CD4-positive, alpha-beta T cell treated with Interleukin-17A for 1 hour (primary cell): ENCODE results near the gene TXN2.

Experiments
- DNase-seq: peaks from one replicate; pipeline ENCODE4 v3.0.0-alpha.2; 2020

TXN2 gene

DNA sequence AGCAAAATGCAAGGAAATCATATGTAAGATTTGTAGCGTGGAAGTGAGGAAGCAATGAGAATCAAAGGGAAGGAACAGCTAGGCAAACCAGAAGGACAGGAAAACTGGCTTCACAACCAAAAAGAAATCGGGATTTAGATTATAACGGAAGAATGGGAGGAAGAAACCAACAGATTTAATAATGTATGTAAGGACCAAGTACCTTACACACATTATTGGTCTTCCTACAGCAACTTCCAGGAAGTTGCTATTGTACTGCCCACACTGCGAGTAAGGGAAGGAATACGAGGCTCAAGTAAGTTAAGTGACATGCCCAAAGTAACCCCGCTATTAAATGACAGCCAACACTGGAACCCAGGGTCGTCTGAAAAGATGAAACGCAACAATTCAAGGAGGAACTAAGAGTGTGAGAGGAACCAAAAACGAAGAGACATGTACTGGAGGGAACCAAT lies 473 bp downstream of the TXN2 start:
- DNase-seq: no peak

GRCh38 chr22:36478966-36479365 lies 2.5 kb downstream of the TXN2 start:
- DNase-seq: no peak

DNA sequence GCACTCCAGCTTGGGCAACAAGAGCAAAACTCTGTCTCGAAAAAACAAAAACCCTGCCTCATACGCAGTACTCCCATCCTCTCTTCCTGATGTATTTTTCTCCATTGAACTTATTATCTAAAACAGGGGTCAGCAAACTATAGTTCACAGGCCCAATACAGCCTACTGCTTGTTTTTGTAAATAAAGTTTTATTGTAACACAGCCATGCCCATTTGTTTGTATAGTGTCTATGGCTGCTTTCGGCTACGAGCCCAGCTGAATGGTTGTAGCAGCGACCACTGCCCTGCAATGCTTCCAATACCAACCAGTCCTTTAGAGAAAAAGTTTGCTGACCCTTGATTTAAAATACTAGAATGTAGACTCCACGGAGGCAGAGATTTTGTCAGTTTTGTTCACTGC lies 6.1 kb downstream of the TXN2 start:
- no peak for DNase-seq

DNA sequence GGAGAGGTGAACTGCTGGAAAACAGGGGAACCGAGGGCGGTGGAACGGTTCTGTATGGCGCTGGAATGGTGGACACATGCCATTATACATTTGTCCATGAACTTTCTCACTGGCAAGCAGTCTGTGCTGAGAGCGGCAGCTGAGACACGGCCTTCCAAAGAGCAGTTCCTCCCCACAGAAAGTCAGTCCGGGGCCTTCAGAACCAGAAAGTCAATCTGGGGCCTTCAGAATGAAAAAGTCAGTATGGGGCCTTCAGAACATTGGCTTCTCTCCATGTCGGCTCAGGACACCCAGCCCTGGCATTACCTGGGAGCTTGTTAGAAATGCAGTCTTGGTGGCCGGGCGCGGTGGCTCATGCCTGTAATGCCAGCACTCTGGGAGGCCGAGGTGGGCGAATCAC lies 8.8 kb downstream of the TXN2 start:
- no peak for DNase-seq

DNA sequence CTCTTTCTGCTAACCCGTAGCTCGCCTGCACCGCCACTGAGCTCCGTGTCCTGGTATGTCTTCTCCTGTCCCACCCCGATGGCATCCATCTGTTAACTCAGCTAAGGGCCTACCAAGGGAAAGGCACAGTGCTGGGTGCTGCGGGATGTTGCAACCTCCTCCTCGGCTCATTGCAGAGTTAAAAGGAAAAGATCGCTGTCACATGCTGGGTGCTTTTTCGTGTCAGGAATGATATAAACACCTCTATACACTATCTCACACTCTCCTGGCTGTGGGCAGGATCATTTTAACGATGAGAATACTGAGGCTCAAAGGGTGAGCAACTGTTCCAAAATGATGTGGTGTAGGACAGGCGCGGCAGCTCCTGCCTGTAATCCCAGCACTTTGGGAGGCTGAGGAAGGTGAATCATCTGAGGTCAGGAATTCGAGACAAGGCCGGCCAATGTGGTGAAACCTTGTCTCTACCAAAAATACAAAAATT lies 10.1 kb downstream of the TXN2 start:
- DNase-seq: no peak

DNA sequence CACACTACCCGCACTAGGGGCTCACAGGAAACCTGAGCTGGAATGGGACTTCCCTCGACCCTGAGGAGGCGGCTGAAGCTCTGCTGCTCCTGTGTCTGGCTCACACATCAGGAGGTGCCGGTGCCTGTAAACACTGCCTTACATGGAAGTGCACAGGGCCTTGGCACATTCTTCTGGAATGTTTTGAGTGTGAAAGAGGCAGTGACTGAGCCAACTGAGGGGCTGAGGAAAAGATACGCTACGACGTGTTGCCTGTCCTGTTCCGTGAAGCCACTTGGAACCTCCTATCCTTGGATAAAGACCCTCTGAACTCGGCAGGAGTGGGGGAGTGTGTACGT lies 10.5 kb downstream of the TXN2 start:
- DNase-seq: no peak

GRCh38 chr22:36470162-36470993 lies 11.1 kb downstream of the TXN2 start:
- peak; percentile 91 for DNase-seq

GRCh38 chr22:36469094-36469710 lies 12.2 kb downstream of the TXN2 start:
- DNase-seq: no peak

DNA sequence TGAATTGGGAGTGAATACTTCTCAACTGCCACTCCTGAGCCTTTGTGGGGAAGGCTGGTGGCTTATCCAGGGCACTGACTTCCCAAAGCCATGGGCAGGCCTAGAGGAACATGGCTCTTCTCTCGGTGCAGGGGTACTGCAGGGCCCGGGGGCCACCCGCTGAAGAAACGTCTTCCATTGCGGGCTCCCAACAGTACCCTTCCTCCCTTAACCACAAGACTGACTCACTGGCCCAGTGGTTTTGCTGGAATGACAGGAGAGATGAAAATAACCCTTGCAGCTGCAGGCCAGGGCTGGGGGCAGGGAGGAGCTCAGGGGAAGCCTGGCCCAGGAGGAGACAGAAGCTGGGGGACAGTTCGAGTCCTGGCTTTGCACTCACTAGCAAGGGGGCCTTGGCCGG lies 13.5 kb downstream of the TXN2 start:
- no peak for DNase-seq

DNA sequence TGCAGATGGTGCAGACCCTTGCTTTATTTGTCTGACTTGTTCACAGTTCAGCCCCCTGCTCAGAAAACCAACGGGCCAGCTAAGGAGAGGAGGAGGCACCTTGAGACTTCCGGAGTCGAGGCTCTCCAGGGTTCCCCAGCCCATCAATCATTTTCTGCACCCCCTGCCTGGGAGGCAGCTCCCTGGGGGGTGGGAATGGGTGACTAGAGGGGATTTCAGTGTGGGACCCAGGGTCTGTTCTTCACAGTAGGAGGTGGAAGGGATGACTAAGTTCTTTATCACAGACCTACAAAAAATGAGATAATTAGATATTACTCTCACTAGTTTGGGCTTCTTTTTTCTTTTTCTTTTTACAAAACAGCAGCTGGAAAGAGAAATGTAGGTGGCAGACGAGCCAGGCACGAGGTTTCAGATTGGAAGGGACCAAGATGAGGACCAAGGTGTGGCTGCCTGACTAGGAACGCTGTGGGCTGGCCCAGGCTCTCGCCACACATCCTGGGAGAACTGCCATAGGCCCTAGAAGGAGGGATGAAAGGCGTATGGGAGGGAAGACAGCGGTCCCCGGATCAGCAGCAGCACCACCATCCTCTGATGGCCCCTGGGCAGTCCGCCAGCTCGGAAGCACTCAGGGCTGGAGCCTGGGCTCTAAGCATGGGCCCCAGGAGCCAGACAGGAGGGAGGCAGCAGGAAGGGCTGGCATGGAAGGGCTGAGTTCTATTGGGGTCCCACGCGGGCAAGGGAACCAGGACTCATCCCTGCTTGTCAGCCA lies 14.2 kb downstream of the TXN2 start:
- DNase-seq: no peak

GRCh38 chr22:36466258-36466657 lies 15.2 kb downstream of the TXN2 start:
- no peak for DNase-seq

DNA sequence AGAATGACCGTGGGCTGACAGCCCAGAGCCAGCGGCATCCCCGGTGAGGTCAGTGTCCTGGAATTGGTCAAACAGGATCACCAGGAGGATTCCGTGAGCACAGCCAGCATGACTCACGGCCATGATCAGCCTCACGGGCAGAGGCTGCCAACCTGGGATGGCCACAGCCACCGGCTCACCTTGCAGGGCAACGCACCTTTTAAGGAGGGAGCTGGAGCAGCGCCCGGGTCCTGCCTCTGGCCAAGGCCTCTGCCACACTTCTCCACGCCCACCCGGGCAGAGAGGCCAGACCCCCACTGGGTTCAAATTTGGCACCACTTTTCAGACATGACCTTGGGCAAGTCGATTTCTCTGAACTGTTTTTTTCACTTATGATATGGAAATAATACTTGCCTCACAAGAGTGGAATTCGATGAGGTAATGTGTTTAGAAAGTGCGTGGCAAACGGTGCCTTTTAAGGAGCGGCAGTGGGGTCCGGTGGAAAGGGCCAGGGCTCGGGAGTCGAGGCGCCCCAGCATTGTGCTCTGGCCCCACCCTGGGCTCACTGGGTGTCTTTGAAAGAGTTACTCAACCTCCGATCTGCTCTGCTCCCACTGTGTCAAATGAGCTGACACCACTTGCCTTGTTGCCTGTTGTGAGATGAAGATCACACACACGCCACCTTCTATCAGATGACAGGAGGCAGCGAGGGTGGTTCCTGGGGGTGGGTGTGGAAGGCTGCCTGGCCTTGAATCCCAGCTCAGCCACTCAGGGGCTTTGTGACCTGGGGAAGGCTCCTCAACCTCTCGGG lies 16.0 kb downstream of the TXN2 start:
- DNase-seq: no peak

GRCh38 chr22:36464715-36465231 lies 16.7 kb downstream of the TXN2 start:
- DNase-seq: no peak

- no peak for DNase-seq
These were observed 17.7 kb downstream of the TXN2 start for GRCh38 chr22:36463783-36464184.

DNA sequence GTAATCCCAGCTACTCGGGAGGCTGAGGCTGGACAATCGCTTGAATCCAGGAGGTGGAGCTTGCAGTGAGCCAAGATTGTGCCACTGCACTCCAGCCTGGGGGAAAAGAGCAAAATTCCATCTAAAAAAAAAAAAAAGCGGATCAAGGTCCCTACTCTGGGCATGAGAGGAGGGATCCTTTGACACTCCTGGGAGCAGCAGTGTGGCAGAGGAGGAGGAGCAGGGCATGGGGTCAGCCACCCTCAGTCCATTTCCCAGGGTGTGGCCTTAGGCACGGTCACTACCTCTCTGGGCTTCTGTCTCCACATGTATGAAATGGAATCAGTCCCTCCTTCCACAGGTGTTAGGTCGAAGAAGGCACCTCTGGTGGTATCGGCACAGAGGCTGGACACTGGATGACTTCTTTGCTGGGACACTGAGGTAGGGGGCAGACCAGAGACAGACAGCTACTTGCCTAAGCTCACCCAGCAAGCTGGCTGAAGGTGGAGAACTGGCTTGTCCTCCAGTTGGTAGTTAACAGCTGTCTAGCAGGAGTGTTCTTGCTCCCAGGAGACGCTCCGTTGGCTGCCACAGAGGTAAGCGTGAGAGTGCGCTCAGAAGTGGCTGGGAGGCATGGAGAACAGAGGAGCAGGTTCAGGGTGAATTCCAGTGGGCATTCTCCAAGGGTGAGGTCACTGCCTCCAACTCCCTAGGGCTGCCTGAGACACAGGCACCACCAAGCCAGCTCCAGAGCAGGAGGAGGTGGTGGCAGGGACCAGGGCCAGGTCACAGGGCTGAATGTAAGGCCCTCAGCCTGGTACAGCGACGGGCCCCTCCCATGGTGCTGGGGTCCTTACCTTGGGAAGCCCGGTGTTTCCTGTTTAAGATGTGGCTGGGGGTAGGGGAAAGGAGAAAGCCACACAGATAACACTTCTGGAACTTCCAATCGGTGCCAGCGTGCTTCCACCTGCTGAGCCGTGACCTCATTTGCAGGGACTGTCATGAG lies 19.5 kb downstream of the TXN2 start:
- DNase-seq: no peak

DNA sequence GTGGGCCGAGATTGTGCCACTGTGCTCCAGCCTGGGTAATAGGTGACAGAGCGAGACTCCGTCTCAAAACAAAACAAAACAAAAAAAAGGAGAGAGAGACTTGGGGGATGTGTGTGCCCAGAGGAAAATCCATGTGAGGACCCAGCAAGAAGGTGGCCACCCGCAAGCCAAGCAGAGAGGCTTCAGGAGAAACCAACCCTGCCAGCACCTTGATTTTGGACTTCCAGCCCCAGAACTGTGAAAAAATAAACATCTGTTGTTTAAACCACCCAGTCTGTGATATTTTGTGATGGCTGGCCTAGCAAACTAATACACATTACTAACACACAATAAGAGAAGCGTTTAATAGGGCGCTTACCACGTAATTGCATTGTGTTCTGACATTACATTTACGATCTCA lies 21.2 kb downstream of the TXN2 start:
- DNase-seq: no peak

DNA sequence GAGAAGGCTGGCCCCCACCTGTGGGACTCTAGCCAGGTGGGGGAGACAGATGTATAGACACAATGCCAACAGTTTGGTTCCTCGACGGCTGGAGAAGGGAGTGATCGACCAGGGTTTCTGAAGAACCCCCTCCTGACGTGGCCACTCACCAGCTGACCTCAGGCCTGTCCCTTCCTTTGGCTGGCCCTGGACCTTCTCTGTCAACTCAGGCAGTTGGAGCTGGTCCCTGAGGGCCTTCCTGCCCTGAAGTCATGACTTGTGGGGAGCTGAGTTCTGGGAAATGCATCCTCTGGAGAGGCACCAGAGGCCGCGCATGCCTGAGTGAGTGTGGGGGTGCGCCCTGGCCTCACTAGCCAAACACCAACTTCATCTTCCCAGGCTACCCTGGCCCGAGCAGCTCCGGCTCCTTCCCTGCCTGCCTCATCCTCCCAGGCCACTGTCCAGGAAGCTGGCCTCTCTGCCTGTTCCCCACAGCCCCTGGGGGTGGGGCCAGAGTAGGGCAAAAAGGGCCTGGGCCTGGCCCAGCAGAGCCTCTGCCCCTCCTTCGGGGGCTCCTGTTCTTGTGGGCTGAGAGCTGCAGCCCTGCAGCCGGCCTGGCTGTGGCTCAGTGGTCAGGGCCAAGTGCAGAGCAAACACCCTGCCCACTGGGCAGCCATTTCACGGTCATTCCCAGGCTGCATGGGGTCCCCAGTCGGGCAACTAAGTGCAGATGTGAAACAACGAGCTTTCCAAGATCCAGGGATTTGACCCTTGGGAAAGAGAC lies 23.6 kb downstream of the TXN2 start:
- DNase-seq: no peak

DNA sequence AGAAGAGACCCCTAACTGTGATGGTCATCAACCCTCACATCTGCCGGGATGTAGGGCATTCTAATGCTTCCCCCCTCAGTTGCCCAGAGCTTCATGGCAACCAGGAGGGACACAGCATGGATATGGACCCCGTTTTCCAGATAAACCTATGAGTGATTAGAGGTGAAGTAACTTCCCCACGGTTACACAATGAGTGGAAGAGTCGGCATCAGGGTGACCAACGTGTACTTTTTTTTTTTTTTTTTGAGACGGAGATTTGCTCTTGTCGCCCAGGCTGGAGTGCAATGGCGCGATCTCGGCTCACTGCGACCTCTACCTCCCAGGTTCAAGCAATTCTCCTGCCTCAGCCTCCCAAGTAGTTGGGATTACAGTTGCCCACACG lies 25.0 kb downstream of the TXN2 start:
- no peak for DNase-seq

DNA sequence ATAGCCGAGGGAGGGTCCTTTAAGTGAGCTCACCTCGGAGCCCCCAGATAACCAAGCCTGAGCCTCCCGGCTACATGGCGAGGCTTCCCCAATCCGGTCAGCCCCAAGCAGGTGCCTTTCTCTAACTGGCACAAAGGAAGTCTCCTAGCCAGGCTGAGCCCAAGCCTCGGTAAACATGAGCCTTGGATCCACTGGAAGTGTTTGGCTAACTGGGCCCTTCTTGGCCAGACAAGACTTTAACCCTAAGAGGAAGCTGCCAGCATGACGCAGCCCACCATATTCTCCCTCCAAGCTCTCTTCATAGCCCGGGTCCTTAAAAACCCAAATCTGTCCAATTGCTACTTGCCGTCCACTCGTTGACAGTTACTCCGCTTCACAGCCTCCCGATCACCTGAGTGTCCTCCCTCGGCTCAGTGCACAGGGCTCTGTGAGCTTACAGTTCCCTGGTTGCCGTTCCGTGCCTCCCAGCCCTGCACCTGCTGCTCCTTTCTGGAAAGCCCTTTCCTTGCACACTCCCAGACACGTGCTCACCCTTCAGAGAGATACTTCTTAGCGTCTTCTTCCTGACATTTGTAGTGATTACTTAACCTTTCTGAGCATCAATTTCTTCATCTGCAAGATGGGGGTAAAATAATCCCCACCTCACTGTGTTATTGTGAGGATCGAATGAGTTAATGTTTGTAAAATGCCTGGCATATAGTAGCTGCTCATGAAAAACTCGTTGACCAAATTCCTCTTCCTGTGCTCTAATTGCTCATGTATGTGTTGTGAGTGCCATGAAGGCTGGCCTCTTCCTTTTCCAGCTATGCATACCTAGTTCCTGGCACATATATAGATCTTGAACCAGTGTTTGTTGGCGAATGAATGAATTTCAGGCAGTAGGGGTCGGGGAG lies 25.6 kb downstream of the TXN2 start:
- DNase-seq: no peak
